KMS-11 (cell line): ENCODE data around the gene PDZD2.

ENCODE experiments used
- H2AFZ ChIP-seq: fragments of 200-600 bp; sonication (generic); 2 replicates; pipeline ENCODE4 v1.6.1; 2016; ENCODE audit warnings: antibody characterized with exemption, mixed run types, low read depth
- H3K27ac ChIP-seq: fragments of 200-600 bp; sonication (generic); 2 replicates; pipeline ENCODE4 v1.6.1; 2016; ENCODE audit warnings: mild to moderate bottlenecking, mixed run types
- H3K27me3 ChIP-seq: fragments of 200-600 bp; sonication (generic); 2 replicates; pipeline ENCODE4 v1.6.1; 2017; ENCODE audit warnings: mild to moderate bottlenecking, low read depth, mixed run types, moderate library complexity; ENCODE audit not compliant: insufficient read depth
- H3K36me3 ChIP-seq: fragments of 200-600 bp; sonication (generic); 2 replicates; pipeline ENCODE4 v1.6.1; 2017; ENCODE audit warnings: mild to moderate bottlenecking, mixed run types; ENCODE audit not compliant: insufficient read depth
- H3K4me1 ChIP-seq: fragments of 200-600 bp; sonication (generic); 2 replicates; pipeline ENCODE4 v1.6.1; 2016; ENCODE audit warnings: mild to moderate bottlenecking, low read depth, mixed run types; ENCODE audit not compliant: poor library complexity, severe bottlenecking
- H3K4me2 ChIP-seq: fragments of 200-600 bp; sonication (generic); 2 replicates; pipeline ENCODE4 v1.7.0; 2016; ENCODE audit warnings: mild to moderate bottlenecking, mixed run types
- H3K4me3 ChIP-seq: fragments of 200-600 bp; sonication (generic); IDR thresholded peaks from 2 replicates; pipeline ENCODE4 v1.6.1; 2017; ENCODE audit warnings: low read depth, low read length, mixed read lengths; ENCODE audit not compliant: insufficient read depth
- H3K79me2 ChIP-seq: fragments of 200-600 bp; sonication (generic); 2 replicates; pipeline ENCODE4 v1.6.1; 2016; ENCODE audit warnings: low read depth, mixed run types; ENCODE audit not compliant: insufficient read depth
- H3K9ac ChIP-seq: fragments of 200-600 bp; sonication (generic); 2 replicates; pipeline ENCODE4 v1.6.1; 2016; ENCODE audit warnings: mild to moderate bottlenecking, mixed run types
- H4K20me1 ChIP-seq: fragments of 200-600 bp; sonication (generic); 2 replicates; pipeline ENCODE4 v1.6.1; 2016; ENCODE audit warnings: mild to moderate bottlenecking, mixed run types; ENCODE audit not compliant: insufficient read depth
- TF ChIP-seq, protein P1 (sequence below): fragments of 200-600 bp; sonication (generic); conservative IDR thresholded peaks from 2 replicates; pipeline ENCODE4 v1.6.1; 2017; ENCODE audit warnings: low read depth, mild to moderate bottlenecking, antibody characterized with exemption, low read length, moderate library complexity, mixed read lengths

PDZD2 gene

DNA sequence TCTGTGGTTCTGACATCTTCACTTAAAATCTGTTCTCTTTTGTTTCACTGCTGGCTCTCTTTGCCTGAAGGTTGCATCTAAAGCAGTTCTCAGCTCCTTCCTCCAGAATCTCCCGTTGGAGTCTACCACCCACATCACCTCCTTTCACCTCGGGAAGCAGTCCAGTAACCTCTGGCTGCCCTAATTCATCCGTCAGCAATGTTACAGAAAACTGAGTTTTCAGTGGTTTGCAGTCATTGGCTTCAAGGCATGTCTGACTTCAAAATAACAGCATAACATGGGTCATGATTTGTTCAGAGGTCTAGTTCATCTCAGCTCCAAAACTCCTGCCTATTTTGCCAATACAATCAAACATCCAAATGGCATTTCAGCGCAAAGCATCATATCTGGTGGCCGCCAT lies 427.5 kb downstream of the PDZD2 start:
- Histone ChIP-seq H3K79me2 (no peaks in the 10 kb centered on the region), H3K4me2 (no peak overlapping the region), H3K4me1 (no peaks in the 10 kb centered on the region), H3K9ac (no peak overlapping the region), H3K27me3 (no peaks in the 10 kb centered on the region), H4K20me1 (no peaks in the 10 kb centered on the region), H3K4me3 (no peak overlapping the region), H3K36me3 (no peaks in the 10 kb centered on the region), H3K27ac (no peak overlapping the region), H2AFZ (no peak overlapping the region)
- TF ChIP-seq, protein P1, sequence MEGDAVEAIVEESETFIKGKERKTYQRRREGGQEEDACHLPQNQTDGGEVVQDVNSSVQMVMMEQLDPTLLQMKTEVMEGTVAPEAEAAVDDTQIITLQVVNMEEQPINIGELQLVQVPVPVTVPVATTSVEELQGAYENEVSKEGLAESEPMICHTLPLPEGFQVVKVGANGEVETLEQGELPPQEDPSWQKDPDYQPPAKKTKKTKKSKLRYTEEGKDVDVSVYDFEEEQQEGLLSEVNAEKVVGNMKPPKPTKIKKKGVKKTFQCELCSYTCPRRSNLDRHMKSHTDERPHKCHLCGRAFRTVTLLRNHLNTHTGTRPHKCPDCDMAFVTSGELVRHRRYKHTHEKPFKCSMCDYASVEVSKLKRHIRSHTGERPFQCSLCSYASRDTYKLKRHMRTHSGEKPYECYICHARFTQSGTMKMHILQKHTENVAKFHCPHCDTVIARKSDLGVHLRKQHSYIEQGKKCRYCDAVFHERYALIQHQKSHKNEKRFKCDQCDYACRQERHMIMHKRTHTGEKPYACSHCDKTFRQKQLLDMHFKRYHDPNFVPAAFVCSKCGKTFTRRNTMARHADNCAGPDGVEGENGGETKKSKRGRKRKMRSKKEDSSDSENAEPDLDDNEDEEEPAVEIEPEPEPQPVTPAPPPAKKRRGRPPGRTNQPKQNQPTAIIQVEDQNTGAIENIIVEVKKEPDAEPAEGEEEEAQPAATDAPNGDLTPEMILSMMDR = no peak

DNA sequence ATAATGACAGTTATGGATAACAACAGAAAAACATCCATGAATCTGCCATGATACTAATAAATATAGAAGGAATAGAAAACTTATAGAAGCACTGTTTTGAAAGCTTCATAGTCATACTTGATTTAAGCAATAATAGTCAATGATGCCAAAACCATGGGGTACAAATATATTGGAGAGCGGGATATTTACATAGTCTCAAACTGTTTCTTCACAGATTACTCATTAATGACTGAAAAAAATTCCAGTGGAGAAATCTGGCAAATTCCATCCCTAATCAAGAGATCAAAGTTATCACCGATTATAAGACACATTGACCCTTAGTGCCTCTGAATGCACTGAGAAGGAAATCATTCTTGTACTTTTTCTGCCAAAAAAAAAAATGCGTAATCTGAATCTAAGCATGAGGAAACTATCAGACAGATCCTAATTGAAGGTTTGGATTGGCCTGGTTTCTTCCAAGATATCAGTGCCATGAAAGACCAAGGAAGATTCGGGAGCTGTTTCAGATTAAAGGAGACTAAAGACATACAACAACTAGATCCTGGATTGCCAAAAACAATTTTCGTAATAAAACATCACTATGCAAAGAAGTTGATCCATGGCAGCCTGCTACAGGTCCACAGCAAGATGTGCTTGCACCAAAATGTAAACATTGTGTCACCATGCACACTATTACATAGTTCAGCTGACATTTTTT lies 429.0 kb downstream of the PDZD2 start:
- Histone ChIP-seq H3K9ac (no peak overlapping the region), H3K27me3 (no peaks in the 10 kb centered on the region), H3K79me2 (no peaks in the 10 kb centered on the region), H3K36me3 (no peaks in the 10 kb centered on the region), H3K4me2 (no peak overlapping the region), H3K27ac (no peak overlapping the region), H4K20me1 (no peaks in the 10 kb centered on the region), H3K4me1 (no peaks in the 10 kb centered on the region), H3K4me3 (no peak overlapping the region), H2AFZ (no peak overlapping the region)
- TF ChIP-seq, protein P1 = no peak

DNA sequence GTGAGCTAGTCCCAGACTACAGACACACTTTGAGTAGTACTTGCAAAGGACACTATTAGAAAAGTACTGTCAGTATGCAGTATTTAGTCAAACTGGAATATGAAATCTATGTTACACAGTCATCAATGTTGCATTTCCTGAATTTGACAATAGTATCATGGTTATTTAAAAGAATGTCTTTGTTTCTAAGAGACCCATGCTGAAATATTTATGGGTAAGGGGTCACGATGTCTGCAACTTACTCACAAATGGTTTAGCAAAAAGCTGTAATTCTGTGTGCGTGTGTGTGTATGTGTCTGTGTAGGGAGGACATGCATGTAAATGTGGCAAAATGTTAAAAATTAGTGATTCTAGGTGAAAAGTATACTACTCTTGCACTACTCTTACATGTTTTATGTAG lies 429.6 kb downstream of the PDZD2 start:
- no peak overlapping the region for H3K4me3 ChIP-seq
- no peak overlapping the region for H3K4me2 ChIP-seq
- H2AFZ ChIP-seq = no peak overlapping the region
- H3K27me3 ChIP-seq = no peaks in the 10 kb centered on the region
- no peaks in the 10 kb centered on the region for H4K20me1 ChIP-seq
- no peaks in the 10 kb centered on the region for H3K79me2 ChIP-seq
- no peaks in the 10 kb centered on the region for H3K36me3 ChIP-seq
- no peak overlapping the region for H3K9ac ChIP-seq
- H3K27ac ChIP-seq = no peak overlapping the region
- H3K4me1 ChIP-seq = no peaks in the 10 kb centered on the region
- TF ChIP-seq, protein P1 = no peak

DNA sequence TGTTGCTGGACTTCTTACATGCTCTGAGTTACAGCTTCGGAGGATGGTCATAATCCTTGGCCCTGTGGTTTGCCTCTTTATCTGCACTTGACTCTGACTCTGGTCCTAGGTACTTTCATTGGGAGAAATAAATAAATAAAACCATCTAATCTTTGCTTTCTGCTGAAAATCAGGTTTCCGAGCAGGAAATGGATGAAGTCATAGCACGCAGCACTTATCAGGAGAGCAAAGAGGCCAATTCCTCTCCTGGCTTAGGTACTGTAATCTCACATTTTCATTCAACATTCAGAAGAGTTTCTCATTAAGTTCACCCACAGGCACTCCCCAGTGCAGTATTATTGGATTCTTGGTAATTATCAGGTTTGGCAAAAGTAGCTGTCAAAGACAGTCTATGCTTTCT lies 430.5 kb downstream of the PDZD2 start:
- Histone ChIP-seq H3K4me2 (no peak overlapping the region), H3K36me3 (no peaks in the 10 kb centered on the region), H3K27ac (no peak overlapping the region), H3K9ac (no peak overlapping the region), H3K4me1 (no peaks in the 10 kb centered on the region), H2AFZ (no peak overlapping the region), H4K20me1 (no peaks in the 10 kb centered on the region), H3K27me3 (no peaks in the 10 kb centered on the region), H3K4me3 (no peak overlapping the region), H3K79me2 (no peaks in the 10 kb centered on the region)
- TF ChIP-seq, protein P1 = no peak
